Left lung (tissue), 10 donors: Measurements from ENCODE around the gene RNF31. TPM values are rescaled to one million over a fixed set of nuclear protein-coding genes. Genes with fewer than 3 reads are reported as not detected.

Source experiments
- ATAC-seq: fragments of 200-7000 bp; cut with Tn5 transposase; one replicate; pipeline ENCODE4 v1.9.1; 2020; ENCODE audit warnings: moderate library complexity
- DNase-seq, 4 donors: peaks; one replicate each; pipeline ENCODE4 v3.0.0-alpha.2; 2013 to 2020
- H3K27ac ChIP-seq, 2 donors: fragments of 200-600 bp; sonication (generic) in 1 of 2; one replicate each; pipeline versions ENCODE4 v1.5.0 to v1.8.0; 2020 to 2021
- H3K27me3 ChIP-seq, 2 donors: fragments of 200-600 bp; sonication (generic) in 1 of 2; one replicate each; pipeline versions ENCODE4 v1.5.0 to v1.8.0; 2020 to 2021
- H3K36me3 ChIP-seq, 2 donors: fragments of 200-600 bp; sonication (generic) in 1 of 2; one replicate each; pipeline versions ENCODE4 v1.5.0 to v1.8.0; 2020 to 2021
- H3K4me1 ChIP-seq, 2 donors: fragments of 200-600 bp; one replicate each; pipeline ENCODE4 v1.8.0; 2021
- H3K4me3 ChIP-seq, 2 donors: fragments of 200-600 bp; sonication (generic) in 1 of 2; one replicate each; pipeline versions ENCODE4 v1.5.0 to v1.8.0; 2020 to 2021; ENCODE audit warnings: mild to moderate bottlenecking in 1 of 2
- H3K9me3 ChIP-seq, 2 donors: fragments of 200-600 bp; sonication (generic) in 1 of 2; one replicate each; pipeline versions ENCODE4 v1.5.0 to v1.8.0; 2020 to 2021
- CTCF ChIP-seq, 2 donors: fragments of 200-600 bp; sonication (generic) in 1 of 2; IDR thresholded peaks; one replicate each; pipeline versions ENCODE4 v1.5.0 to v1.8.0; 2021; ENCODE audit warnings: antibody characterized with exemption in 2 of 2
- intact Hi-C, 2 donors: fragments of 100-400 bp; cut with DNase I; formaldehyde crosslinking; loops; one replicate each; pipeline versions ENCODE4 v1.11.2 to v1.14.2; 2022
- polyA plus RNA-seq, 6 donors: library from polyadenylated mRNA; unstranded; fragments of 120-200 nt; gene quantifications; one replicate each; pipeline ENCODE4 v1.2.1, GENCODE V29; 2013; ENCODE audit not compliant: insufficient read length in 6 of 6
- total RNA-seq, 2 donors: library from RNA; stranded (reverse); fragmentation: NEBNext Ultra II Directional; extraction: Animal tissue kit (Norgen Biotek cat#: 25700); gene quantifications; one replicate each; pipeline ENCODE4 v1.2.1, GENCODE V29; 2021
- donor health status: DM: no; HTN: yes; CAD: no.
- donor health status: DM: no; HTN: no; CAD: no.

Gene RNF31
- total and polyA plus RNA-seq, 8 donors = 42.4 to 69.9 (median 54.6) TPM

- intact Hi-C loops = no loop called here
- H3K36me3 ChIP-seq = peaks cover 0 to 100% of the 10 kb centered on the region in 2 donors
- H3K4me3 ChIP-seq = no peak overlapping the region
- no peaks in the 10 kb centered on the region for H3K27me3 ChIP-seq
- DNase-seq = peak in 1 of 4 donors; percentile 73
- H3K4me1 ChIP-seq = peaks cover 0 to 5% of the 10 kb centered on the region in 2 donors
- H3K9me3 ChIP-seq = no peaks in the 10 kb centered on the region
- no peak for TF ChIP-seq CTCF (IDR thresholded peaks at IDR 0.05)
- no peak for ATAC-seq
- no peak overlapping the region for H3K27ac ChIP-seq
Observed at GRCh38 chr14:24182110-24182882, 35.0 kb downstream of the RNF31 start.

GRCh38 chr14:24183014-24183481 is 35.8 kb downstream of the RNF31 start:
- no peak overlapping the region for H3K27ac ChIP-seq

GRCh38 chr14:24184104-24184970 is 37.0 kb downstream of the RNF31 start:
- Histone ChIP-seq H3K27me3 (no peaks in the 10 kb centered on the region), H3K9me3 (no peaks in the 10 kb centered on the region), H3K27ac (no peak overlapping the region), H3K4me1 (peaks cover 6 to 24% of the 10 kb centered on the region in 2 donors), H3K4me3 (no peak overlapping the region), H3K36me3 (peaks cover 0 to 81% of the 10 kb centered on the region in 2 donors)
- ATAC-seq = no peak
- intact Hi-C loops = no loop called here
- DNase-seq = peak in 1 of 4 donors; percentile 70
- no peak for TF ChIP-seq CTCF (IDR thresholded peaks at IDR 0.05)

More at GRCh38 chr14:24183014-24183481, 35.8 kb downstream of the RNF31 start:
- peak in 1 of 4 donors; percentile 72 for DNase-seq
- ATAC-seq = no peak
- Histone ChIP-seq H3K27me3 (no peaks in the 10 kb centered on the region), H3K9me3 (no peaks in the 10 kb centered on the region), H3K4me1 (peaks cover 5 to 12% of the 10 kb centered on the region in 2 donors), H3K36me3 (peaks cover 0 to 94% of the 10 kb centered on the region in 2 donors), H3K4me3 (no peak overlapping the region)
- intact Hi-C loops = no loop called here
- TF ChIP-seq CTCF (IDR thresholded peaks at IDR 0.05) = no peak

DNA sequence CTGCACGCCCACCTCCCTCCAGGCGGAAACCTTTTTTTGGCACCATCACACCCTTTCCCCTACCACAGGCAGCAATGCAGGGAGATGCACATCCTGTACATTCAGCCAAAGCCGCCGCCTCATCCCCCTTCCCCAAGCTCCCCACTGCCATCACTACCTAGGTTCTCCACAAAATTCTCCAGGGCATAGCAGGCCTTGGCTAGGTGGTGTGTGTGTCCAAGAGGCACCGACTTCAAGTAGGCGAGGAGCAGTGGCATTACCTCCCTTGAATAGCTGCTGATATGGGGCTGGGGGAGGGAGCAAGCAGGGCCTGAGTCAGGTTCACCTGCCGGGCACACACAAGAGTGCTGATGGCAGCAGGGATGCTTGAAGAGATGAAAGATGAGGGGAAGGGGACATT is 37.7 kb downstream of the RNF31 start:
- ATAC-seq (no peak), DNase-seq (peak in 1 of 4 donors; percentile 38)
- Histone ChIP-seq H3K27ac (no peak overlapping the region), H3K27me3 (no peaks in the 10 kb centered on the region), H3K9me3 (no peaks in the 10 kb centered on the region), H3K36me3 (peaks cover 0 to 80% of the 10 kb centered on the region in 2 donors), H3K4me3 (no peak overlapping the region), H3K4me1 (peaks cover 6 to 29% of the 10 kb centered on the region in 2 donors)
- TF ChIP-seq CTCF (IDR thresholded peaks at IDR 0.05) = no peak
- intact Hi-C loops = no loop called here

GRCh38 chr14:24185741-24186140 is 38.4 kb downstream of the RNF31 start:
- H3K36me3 ChIP-seq = peaks cover 0 to 80% of the 10 kb centered on the region in 2 donors
- no peaks in the 10 kb centered on the region for H3K9me3 ChIP-seq
- H3K27ac ChIP-seq = no peak overlapping the region
- H3K27me3 ChIP-seq = no peaks in the 10 kb centered on the region
- DNase-seq (no peak), ATAC-seq (no peak)
- intact Hi-C loops = no loop called here
- no peak for TF ChIP-seq CTCF (IDR thresholded peaks at IDR 0.05)
- H3K4me1 ChIP-seq = peaks cover 6 to 29% of the 10 kb centered on the region in 2 donors
- H3K4me3 ChIP-seq = no peak overlapping the region
